HG02610 (cell line): Measurements from ENCODE around the gene CCDC70.
A peak's percentile ranks its signal among the peaks of the same experiment; 100 is the strongest.
"Not testable (repeated sequence)": the region's sequence is repeated elsewhere in the genome, so short reads cannot be mapped to it uniquely, and the experiment has no call there.

ENCODE experiments used
- ATAC-seq: cut with Tn5 transposase; IDR thresholded peaks from one replicate; pipeline ENCODE4 v1.9.1; 2021; ENCODE audit warnings: mild to moderate bottlenecking, moderate library complexity; ENCODE audit not compliant: unreplicated experiment

The CCDC70 gene

DNA sequence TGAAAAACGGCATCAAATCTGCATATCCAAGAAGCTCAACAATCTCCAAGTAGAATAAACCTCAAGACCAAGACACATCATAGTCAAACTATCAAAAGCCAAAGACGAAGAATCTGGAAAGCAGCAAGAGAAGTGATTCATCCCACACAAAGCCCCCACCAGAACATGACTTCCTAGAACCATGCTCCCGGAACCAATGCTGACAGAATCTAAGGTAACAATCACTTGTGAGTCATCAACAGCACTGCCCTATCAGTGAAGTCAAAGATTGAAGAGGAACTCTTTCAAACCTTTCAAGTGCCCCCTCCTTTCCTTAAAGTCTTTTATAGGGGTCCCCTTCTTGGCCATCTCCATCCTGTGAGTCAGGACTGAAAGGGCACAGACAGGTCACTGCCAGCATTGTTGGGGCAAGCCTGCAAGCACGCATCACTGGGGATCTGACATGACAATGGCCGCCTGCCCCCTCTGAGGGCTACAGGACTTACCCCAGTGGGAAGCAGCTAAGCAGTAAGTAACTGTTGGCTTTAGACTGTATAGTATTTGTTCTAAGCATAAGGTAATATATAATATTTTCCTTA, at the start of gene CCDC70:
CCDC70 (plus strand) TSS at position 247 of the 578 bp plus-strand sequence. CDS start 3,443 bp downstream, outside the sequence.
- no peak for ATAC-seq

DNA sequence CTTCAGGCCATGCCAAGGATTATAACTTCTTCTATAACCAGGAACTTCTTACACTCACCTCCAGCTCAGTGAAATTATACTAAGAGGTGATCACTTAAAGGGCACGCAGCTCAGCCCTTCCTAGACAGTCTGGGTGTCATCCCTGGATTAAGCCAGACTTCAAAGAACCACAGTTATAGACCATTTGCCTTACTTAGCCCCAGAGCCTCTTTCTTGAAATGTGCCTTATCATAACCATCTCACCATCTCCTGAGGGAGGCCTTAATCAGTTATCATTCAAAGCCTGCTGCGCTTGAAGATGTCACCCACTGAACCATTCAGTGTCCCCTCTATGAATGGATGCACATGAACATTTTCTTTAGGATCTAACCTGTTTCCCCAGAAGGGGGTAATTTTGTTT, 47.7 kb upstream of the CCDC70 start:
- no peak for ATAC-seq

GRCh38 chr13:51814825-51815650, 46.7 kb upstream of the CCDC70 start:
- ATAC-seq: peak; percentile 54

DNA sequence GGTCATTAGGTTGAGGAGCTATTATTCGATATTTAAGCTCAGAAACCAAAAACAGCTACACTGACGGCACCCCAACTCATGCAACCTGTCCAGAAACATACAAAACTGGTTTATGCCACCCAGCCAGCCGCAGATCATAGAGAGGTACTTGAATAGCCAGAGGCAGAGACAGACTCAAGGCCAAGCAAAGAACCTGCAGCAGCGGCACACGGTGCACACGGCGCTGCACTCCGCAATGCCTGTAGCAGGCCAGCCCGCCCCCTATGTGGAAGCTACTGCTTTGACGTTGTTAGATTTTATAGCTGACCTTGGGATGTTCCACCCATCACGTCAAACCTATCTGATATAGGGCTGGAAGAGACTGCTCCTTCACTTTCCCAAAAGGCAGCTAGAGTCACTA, 45.9 kb upstream of the CCDC70 start:
- ATAC-seq: no peak

DNA sequence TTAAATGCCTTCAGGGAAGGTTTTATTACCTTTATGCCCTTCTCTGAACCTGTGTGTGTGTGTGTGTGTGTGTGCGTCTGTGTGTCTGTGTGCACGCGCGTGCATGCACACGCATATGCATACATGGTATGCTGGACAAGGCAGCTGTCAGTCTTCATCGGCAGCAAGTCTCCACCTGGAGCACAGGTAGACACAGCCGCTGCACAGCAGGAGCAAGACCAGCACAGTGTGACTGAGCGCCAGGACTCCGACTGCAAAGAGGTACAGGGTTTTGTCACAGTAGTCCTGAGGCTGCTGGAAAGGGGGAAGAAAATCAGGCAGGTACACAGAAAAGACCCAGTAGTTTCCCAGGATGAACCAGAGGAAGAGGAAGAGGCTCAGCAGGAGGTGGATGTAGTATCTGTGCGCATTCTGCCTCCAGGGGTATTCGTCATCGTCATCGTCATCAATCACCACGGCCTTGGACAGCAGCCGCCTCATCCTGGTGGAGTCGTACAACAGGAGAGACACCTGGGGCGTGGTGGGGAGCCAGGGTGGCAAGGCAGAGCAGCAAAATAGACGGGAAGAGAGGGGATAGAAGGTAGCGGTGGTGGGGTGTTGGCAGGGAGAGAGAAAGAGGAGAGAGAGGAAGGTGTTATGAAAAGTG, 45.0 kb upstream of the CCDC70 start:
- no peak for ATAC-seq

GRCh38 chr13:51817717-51818116, 44.1 kb upstream of the CCDC70 start:
- no peak for ATAC-seq

- no peak for ATAC-seq
Observed at GRCh38 chr13:51818276-51818675, 43.5 kb upstream of the CCDC70 start.

- peak; percentile 59 for ATAC-seq
Observed at GRCh38 chr13:51818781-51819511, 42.8 kb upstream of the CCDC70 start.

DNA sequence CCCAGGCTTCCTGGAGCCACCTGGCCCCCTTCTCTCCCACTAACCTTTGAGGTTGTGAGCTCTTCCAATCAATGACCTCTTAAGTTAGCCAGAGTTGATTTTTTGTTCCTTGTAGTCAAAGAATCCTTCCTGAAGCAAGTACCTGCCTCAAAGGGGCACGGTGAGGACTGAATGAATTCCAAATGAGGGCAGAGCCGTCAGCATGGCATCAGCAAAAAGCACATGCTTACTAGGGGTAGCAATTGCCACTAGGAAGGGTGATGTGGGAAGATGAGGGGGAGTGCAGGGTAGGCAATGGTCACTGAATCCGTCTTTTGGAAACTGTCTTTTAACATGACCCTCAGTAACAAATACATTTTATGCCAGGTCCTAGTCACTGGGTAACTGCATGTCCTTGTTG, 42.2 kb upstream of the CCDC70 start:
- ATAC-seq: no peak

DNA sequence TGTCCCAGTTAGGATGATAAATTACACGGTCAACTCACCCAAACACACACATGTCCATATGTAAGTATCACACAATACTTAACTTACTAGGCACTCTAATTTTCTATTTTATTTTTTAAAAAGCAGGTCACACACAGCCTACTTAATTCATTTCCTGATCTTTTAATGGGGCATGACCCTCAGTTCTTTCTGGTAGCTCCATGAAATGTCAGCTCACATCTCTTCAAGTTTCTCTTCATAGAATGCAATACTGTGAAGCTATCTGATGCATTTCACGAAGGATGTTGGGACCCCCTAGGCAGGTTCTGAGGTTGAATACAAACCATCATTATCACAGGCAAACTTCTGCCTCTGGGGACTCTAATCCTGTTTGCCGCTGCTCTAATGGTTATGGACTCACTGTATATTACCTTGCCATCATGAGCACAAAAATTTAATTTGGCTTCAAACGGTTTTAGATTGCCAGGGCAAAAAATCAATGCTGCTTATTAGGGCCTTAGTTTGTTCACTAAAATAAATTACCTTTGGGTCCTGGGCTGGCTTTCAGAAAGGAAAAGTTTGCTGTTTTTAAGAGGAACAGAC, 41.7 kb upstream of the CCDC70 start:
- no peak for ATAC-seq

DNA sequence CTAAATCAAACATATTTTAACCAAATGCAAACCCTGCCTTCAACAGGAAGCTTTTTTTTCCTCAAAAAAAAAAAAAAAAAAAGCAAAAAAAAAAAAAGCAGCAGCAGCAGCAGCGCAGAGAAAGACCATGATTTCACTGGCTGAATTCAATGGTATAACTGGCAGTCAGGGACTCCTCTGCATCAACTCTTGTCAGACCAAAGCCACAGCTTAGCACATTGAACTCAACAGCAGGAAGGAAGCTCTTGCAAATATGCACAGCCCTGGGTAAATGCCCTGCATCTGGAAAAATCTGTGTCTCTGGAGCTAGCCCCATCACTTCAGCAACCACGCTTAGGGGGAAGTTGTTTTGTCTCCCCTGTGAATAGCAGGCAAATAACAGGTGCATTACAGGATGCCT, 40.2 kb upstream of the CCDC70 start:
- no peak for ATAC-seq

GRCh38 chr13:51822106-51822815, 39.5 kb upstream of the CCDC70 start:
- no peak for ATAC-seq

DNA sequence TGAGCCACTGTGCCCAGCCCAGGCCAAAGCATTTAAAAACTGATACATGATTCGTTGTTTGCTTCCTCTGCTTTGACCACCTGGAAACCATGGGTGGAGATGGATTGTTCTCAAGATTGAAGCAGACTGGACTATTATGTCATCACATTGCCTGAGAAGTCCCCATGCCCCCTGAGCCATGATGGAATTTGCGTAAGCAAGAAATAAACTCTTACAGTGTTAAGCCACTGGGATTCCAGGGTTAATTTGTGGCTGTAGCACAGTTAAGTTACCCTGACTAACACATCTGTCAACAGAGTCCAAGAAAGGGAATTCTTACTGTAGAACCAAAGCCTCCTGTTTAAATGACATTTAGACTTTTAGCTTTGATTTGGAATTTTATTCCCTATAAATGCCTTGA, 38.4 kb upstream of the CCDC70 start:
- no peak for ATAC-seq

DNA sequence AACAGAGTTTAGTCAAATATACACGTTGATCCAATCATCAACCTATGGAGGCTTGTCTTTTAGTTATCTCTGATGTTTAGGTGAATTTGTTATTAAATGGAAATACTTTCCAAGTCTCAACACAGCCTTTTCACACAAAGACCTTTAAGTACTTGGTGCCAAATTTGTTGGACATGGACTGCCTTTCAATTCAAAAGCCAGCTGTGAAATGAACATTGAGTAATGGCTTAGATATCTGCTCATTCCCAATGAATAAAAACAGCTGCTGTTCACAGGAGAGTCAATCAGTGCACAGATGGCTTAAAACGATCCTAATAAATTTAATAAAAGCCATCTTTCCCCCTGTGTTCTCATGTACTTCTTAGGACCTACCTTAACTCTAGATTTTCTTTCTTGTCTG, 37.9 kb upstream of the CCDC70 start:
- ATAC-seq: no peak

DNA sequence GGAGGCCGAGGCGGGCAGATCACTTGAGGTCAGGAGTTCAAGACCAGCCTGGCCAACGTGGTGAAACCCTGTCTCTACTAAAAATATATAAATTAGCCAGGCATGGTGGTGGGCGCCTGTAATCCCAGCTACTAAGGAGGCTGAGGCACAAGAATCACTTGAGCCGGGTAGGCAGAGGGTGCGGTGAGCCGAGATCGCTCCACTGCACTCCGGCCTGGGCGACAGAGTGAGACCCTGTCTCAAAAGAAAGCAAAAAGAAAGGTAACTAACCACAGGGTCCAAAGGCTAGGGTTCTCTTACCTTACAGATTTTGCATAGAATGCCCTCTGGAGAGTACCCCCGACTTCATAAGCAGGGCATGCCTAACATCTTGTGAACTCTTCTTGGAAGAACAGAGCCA, 37.1 kb upstream of the CCDC70 start:
- not testable (repeated sequence) for ATAC-seq

- ATAC-seq: no peak
Observed at GRCh38 chr13:51825165-51825592, 36.6 kb upstream of the CCDC70 start.

GRCh38 chr13:51825681-51826254, 36.0 kb upstream of the CCDC70 start:
- ATAC-seq: no peak

DNA sequence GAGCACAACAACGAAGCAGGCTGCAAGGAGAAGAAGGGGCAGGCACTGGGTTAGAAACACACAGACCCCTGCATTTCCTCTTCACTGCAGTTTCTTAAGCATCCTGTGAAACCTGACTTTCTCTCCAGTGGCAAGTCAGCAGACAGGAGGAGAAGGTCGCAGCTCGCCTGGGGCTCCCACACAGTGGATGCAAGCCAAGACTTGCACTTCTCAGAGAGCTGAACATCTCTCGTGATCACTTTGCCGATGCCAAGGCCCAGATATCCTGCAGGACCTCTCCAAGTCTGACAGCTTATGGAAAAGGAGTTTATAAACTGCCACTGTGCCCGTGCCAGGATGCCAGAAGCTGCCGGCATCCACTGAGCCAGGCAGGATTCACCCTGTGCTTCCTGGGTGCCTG, 35.2 kb upstream of the CCDC70 start:
- ATAC-seq: no peak

DNA sequence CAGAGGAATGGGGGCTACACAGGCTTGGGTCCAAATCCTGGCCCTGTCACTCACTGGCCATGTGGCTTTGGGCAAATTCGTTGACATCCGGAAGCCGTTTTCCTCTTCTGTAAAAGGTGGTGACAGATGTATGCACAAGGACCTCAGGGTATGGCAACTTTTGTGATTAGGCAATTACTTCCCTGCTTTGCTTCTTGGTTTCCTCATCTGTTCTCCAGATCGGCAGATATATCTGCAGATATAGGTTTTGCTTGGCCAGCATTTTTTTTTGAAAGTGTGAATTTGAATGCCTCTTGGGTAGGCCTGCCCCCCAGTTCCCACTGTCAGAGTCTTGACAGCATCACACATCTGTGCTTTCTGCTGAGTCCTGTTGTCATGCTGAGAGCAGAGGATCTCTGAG, 34.5 kb upstream of the CCDC70 start:
- ATAC-seq: no peak
